RPMI8226 (cell line): ENCODE data around the gene CLTB.

Source experiments
- DNase-seq: peaks from one replicate; pipeline ENCODE4 v3.0.0-alpha.2; 2015

The CLTB gene

GRCh38 chr5:176379881-176380280 is 36.5 kb downstream of the CLTB start:
- DNase-seq: peak; percentile 58

- no peak for DNase-seq
Observed at GRCh38 chr5:176373100-176373818, 43.1 kb downstream of the CLTB start.

- DNase-seq: no peak
Observed at GRCh38 chr5:176371621-176372539, 44.5 kb downstream of the CLTB start.

- DNase-seq: no peak
Observed at GRCh38 chr5:176369934-176370711, 46.2 kb downstream of the CLTB start.

- no peak for DNase-seq
Observed at GRCh38 chr5:176368726-176369125, 47.6 kb downstream of the CLTB start.

GRCh38 chr5:176366232-176366894 is 50.0 kb downstream of the CLTB start:
- no peak for DNase-seq

GRCh38 chr5:176365351-176366231 is 50.7 kb downstream of the CLTB start, which contains the start of gene ARL10:
Gene ARL10, plus strand, starts transcription at chr5:176365487. Its CDS starts 77 bp downstream, at chr5:176365564.
- peak; percentile 22 for DNase-seq

GRCh38 chr5:176364765-176365350 is 51.5 kb downstream of the CLTB start:
- peak; percentile 7 for DNase-seq

GRCh38 chr5:176362233-176362490 is 54.2 kb downstream of the CLTB start:
- peak; percentile 22 for DNase-seq

GRCh38 chr5:176361437-176362232 is 54.7 kb downstream of the CLTB start, which contains the start of gene KIAA1191:
Gene KIAA1191, minus strand, starts transcription at chr5:176361764. Its CDS starts 2,256 bp downstream, at chr5:176359508.
- DNase-seq: peak; percentile 93

- peak; percentile 23 for DNase-seq
Observed at GRCh38 chr5:176360894-176361436, 55.4 kb downstream of the CLTB start.

GRCh38 chr5:176359658-176360057 is 56.7 kb downstream of the CLTB start:
- DNase-seq: peak; percentile 53

- no peak for DNase-seq
Observed at GRCh38 chr5:176356179-176356566, 60.2 kb downstream of the CLTB start.

- no peak for DNase-seq
Observed at GRCh38 chr5:176355400-176356178, 60.8 kb downstream of the CLTB start.

- DNase-seq: no peak
Observed at GRCh38 chr5:176353533-176353932, 62.8 kb downstream of the CLTB start.

GRCh38 chr5:176352116-176352878 is 64.0 kb downstream of the CLTB start:
- no peak for DNase-seq

- DNase-seq: no peak
Observed at GRCh38 chr5:176350416-176350815, 65.9 kb downstream of the CLTB start.

- DNase-seq: no peak
Observed at GRCh38 chr5:176342766-176343458, 73.4 kb downstream of the CLTB start.
